WTC11 (cell line): ENCODE results near the gene JCHAIN. TPM values are rescaled to one million over a fixed set of nuclear protein-coding genes. Genes with fewer than 3 reads are reported as not detected.

Source experiments
- ATAC-seq: fragments of 200-7000 bp; cut with Tn5 transposase; 2 replicates; pipeline ENCODE4 v1.10.0; 2021; ENCODE audit warnings: mild to moderate bottlenecking, moderate library complexity
- CTCF ChIA-PET: fragments of 300-600 bp; sonication (Branson Sonifier 250); formaldehyde crosslinking; loops from one replicate; lab custom pipeline; 2021; ENCODE audit warnings: antibody characterized with exemption; lab: Charles Lee
- POLR2A ChIA-PET: fragments of 350-600 bp; sonication (Branson Sonifier 250); formaldehyde crosslinking; loops from one replicate; lab custom pipeline; 2021; ENCODE audit warnings: antibody characterized with exemption; lab: Charles Lee
- DNase-seq: peaks from one replicate; pipeline ENCODE4 v3.0.0; 2021; ENCODE audit warnings: low spot score
- H3K27ac Mint-ChIP-seq: 2 replicates; pipeline ENCODE4 v1.8.0; 2021; ENCODE audit warnings: mixed read lengths
- H3K27me3 Mint-ChIP-seq: 2 replicates; pipeline ENCODE4 v1.8.0; 2021; ENCODE audit warnings: low read depth, mild to moderate bottlenecking, moderate library complexity, mixed read lengths
- H3K36me3 Mint-ChIP-seq: 2 replicates; pipeline ENCODE4 v1.8.0; 2021; ENCODE audit warnings: mixed read lengths
- H3K4me1 Mint-ChIP-seq: 2 replicates; pipeline ENCODE4 v1.8.0; 2022; ENCODE audit warnings: mixed read lengths
- H3K4me3 Mint-ChIP-seq: 2 replicates; pipeline ENCODE4 v1.8.0; 2021; ENCODE audit warnings: mild to moderate bottlenecking, moderate library complexity, mixed read lengths
- H3K9me3 Mint-ChIP-seq: 2 replicates; pipeline ENCODE4 v1.8.0; 2021; ENCODE audit warnings: mixed read lengths
- AR ChIP-seq: fragments of 250-450 bp; sonication (Bioruptor Pico); IDR thresholded peaks from 2 replicates; pipeline ENCODE4 v1.9.0; 2021; ENCODE audit warnings: mild to moderate bottlenecking
- CDX4 ChIP-seq: fragments of 250-450 bp; sonication (Bioruptor Pico); IDR thresholded peaks from 2 replicates; pipeline ENCODE4 v1.9.0; 2021; ENCODE audit warnings: moderate library complexity, mild to moderate bottlenecking, inconsistent platforms, borderline replicate concordance
- CREM ChIP-seq: sonication (generic); formaldehyde crosslinking; IDR thresholded peaks from 2 replicates; pipeline ENCODE4 v1.8.1; 2022; ENCODE audit warnings: mild to moderate bottlenecking, missing genetic modification reagents, moderate library complexity
- CTCF ChIP-seq: fragments of 200-600 bp; IDR thresholded peaks from 2 replicates; pipeline ENCODE4 v1.8.0; 2022; ENCODE audit warnings: antibody characterized with exemption
- JAZF1 ChIP-seq: fragments of 250-450 bp; sonication (Bioruptor Pico); IDR thresholded peaks from 2 replicates; pipeline ENCODE4 v1.9.0; 2021; ENCODE audit warnings: moderate library complexity, mild to moderate bottlenecking, inconsistent platforms
- NFATC4 ChIP-seq: fragments of 250-450 bp; sonication (Bioruptor Pico); IDR thresholded peaks from 2 replicates; pipeline ENCODE4 v1.9.0; 2021; ENCODE audit warnings: mild to moderate bottlenecking
- NR3C1 ChIP-seq: sonication (generic); formaldehyde crosslinking; conservative IDR thresholded peaks from 2 replicates; pipeline ENCODE4 v1.8.1; 2023; ENCODE audit warnings: low read depth, mild to moderate bottlenecking, missing genetic modification reagents
- OVOL2 ChIP-seq: fragments of 250-450 bp; sonication (Bioruptor Pico); IDR thresholded peaks from 2 replicates; pipeline ENCODE4 v1.9.0; 2021; ENCODE audit warnings: mild to moderate bottlenecking, borderline replicate concordance
- SOX15 ChIP-seq: fragments of 250-450 bp; sonication (Bioruptor Pico); IDR thresholded peaks from 2 replicates; pipeline ENCODE4 v1.9.0; 2021; ENCODE audit warnings: mild to moderate bottlenecking
- STAT6 ChIP-seq: sonication (generic); formaldehyde crosslinking; conservative IDR thresholded peaks from 2 replicates; pipeline ENCODE4 v1.8.1; 2023; ENCODE audit warnings: mild to moderate bottlenecking, low read depth, missing genetic modification reagents, moderate library complexity
- ZMAT4 ChIP-seq: fragments of 250-450 bp; sonication (Bioruptor Pico); IDR thresholded peaks from 2 replicates; pipeline ENCODE4 v1.9.0; 2021; ENCODE audit warnings: mild to moderate bottlenecking
- ZNF121 ChIP-seq: sonication (generic); formaldehyde crosslinking; IDR thresholded peaks from 2 replicates; pipeline ENCODE4 v1.8.0; 2023; ENCODE audit warnings: missing genetic modification reagents
- ZNF232 ChIP-seq: sonication (generic); formaldehyde crosslinking; IDR thresholded peaks from 2 replicates; pipeline ENCODE4 v1.8.0; 2022; ENCODE audit warnings: mild to moderate bottlenecking, missing genetic modification reagents
- ZNF396 ChIP-seq: fragments of 250-450 bp; sonication (Bioruptor Pico); IDR thresholded peaks from 2 replicates; pipeline ENCODE4 v1.8.0; 2021; ENCODE audit warnings: mild to moderate bottlenecking, moderate library complexity, borderline replicate concordance
- ZNF512 ChIP-seq: sonication (generic); formaldehyde crosslinking; IDR thresholded peaks from 2 replicates; pipeline ENCODE4 v1.8.1; 2022; ENCODE audit warnings: missing genetic modification reagents, borderline replicate concordance
- ZSCAN18 ChIP-seq: fragments of 250-450 bp; sonication (Bioruptor Pico); IDR thresholded peaks from 2 replicates; pipeline ENCODE4 v2.1.2; 2022; ENCODE audit warnings: mild to moderate bottlenecking, moderate library complexity
- total RNA-seq: library from RNA; stranded (reverse); gene quantifications from 3 replicates; pipeline ENCODE4 v1.2.3, GENCODE V29; 2021

JCHAIN gene
- total RNA-seq, 1 experiment from 2014 or later: 0.68 TPM

GRCh38 chr4:70674731-70675130, 8.4 kb upstream of the JCHAIN start:
- Mint-ChIP-seq H3K27me3 (peaks cover 5% of the 10 kb centered on the region; the same call in 1 of the 2 replicates), H3K9me3 (no peaks in the 10 kb centered on the region), H3K4me3 (no peak overlapping the region), H3K4me1 (no peaks in the 10 kb centered on the region), H3K36me3 (no peaks in the 10 kb centered on the region), H3K27ac (no peak overlapping the region)
- ChIA-PET CTCF (no interaction called here), POLR2A (no interaction called here)
- ATAC-seq (no peak), DNase-seq (no peak)
- no peak for TF ChIP-seq ZNF232 (CRISPR knock-in tag)
- no peak for TF ChIP-seq NFATC4 (CRISPR knock-in tag)
- no peak for TF ChIP-seq ZNF121 (CRISPR knock-in tag)
- TF ChIP-seq ZSCAN18: no peak
- TF ChIP-seq SOX15 (CRISPR knock-in tag): no peak
- no peak for TF ChIP-seq ZNF512 (CRISPR knock-in tag)
- TF ChIP-seq CDX4 (CRISPR knock-in tag): no peak
- no peak for TF ChIP-seq NR3C1 (CRISPR knock-in tag)
- TF ChIP-seq AR (CRISPR knock-in tag): no peak
- no peak for TF ChIP-seq CREM (CRISPR knock-in tag)
- TF ChIP-seq ZMAT4 (CRISPR knock-in tag): no peak
- no peak for TF ChIP-seq CTCF
- no peak for TF ChIP-seq OVOL2
- TF ChIP-seq ZNF396 (CRISPR knock-in tag): no peak
- no peak for TF ChIP-seq STAT6 (CRISPR knock-in tag)
- no peak for TF ChIP-seq JAZF1 (CRISPR knock-in tag)
